Activated naive CD8-positive, alpha-beta T cell treated with anti-CD3 and anti-CD28 coated beads, Interleukin-2, amount 50 U/mL, for 24 hours (primary cell): ENCODE data around the gene LHX2.

Source experiments
- ATAC-seq: fragments of 150-1000 bp; cut with Tn5 transposase; one replicate; pipeline ENCODE4 v1.10.0; 2021
- DNase-seq: peaks from one replicate; pipeline ENCODE4 v3.0.0; 2021
- H3K27ac Mint-ChIP-seq: one replicate; pipeline ENCODE4 v1.8.0; 2021; ENCODE audit warnings: mild to moderate bottlenecking, mixed read lengths
- H3K27me3 Mint-ChIP-seq: one replicate; pipeline ENCODE4 v1.8.0; 2021; ENCODE audit warnings: mixed read lengths
- H3K36me3 Mint-ChIP-seq: one replicate; pipeline ENCODE4 v1.8.0; 2021; ENCODE audit warnings: low read depth, mixed read lengths
- H3K4me1 Mint-ChIP-seq: one replicate; pipeline ENCODE4 v1.8.0; 2021; ENCODE audit warnings: mixed read lengths
- H3K4me3 Mint-ChIP-seq: one replicate; pipeline ENCODE4 v1.8.0; 2021; ENCODE audit warnings: mild to moderate bottlenecking, moderate library complexity, mixed read lengths
- H3K9me3 Mint-ChIP-seq: one replicate; pipeline ENCODE4 v1.8.0; 2021; ENCODE audit warnings: mixed read lengths

The LHX2 gene

DNA sequence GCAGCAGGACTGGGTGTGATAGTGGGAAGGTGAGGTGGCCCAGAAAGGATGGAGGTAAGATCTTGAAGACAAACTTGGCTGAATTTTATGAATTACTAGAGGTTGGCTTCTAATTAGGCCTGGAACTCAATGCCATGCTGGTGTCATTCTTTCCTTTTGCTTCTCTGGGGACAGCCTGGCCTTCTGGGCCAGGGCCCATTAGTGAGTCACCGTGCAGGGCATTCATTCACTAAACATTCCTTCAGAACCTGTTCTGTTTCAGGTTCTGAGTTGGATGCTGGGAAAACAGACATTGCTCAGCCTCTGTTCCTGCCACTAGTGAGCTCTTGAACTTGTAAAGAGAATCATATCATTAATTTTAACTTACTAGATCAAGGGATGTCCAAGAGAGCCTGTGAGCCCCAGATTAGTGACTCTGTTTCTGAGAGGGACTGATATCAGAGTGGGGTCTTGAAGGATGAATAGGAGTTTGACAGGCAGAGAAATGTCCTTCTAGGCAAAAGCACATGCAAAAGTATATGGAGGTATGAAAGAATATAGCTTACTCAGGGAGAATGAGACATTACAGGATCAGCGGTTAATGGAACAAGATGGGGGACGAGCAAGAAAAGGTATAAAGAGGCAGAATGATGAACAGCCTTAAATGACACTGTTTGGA is 66.5 kb downstream of the LHX2 start:
- Mint-ChIP-seq H3K27me3 (peaks cover 20% of the 10 kb centered on the region), H3K27ac (no peak overlapping the region), H3K36me3 (no peaks in the 10 kb centered on the region), H3K9me3 (no peaks in the 10 kb centered on the region), H3K4me1 (no peaks in the 10 kb centered on the region), H3K4me3 (no peak overlapping the region)
- no peak for DNase-seq
- no peak for ATAC-seq

DNA sequence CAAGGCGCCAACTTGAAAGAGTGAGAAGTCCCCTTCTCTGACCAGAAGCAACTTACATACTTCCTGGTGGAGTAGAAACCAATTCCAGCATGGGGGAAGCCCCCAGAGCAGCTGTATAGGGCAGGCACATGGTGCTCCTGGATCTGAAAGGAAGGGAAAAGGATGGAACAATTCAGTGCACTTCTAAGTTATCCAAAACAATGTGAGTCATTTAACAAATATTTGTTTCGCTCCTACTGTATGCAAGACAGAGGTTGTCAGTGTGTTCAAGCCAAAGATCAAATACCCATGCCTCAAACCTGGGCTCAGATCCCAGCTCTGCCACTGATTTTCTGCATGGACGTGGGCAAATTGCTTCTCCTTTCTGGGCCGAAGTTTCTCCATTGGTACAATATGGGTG is 67.1 kb downstream of the LHX2 start:
- DNase-seq (no peak), ATAC-seq (no peak)
- no peak overlapping the region for H3K27ac Mint-ChIP-seq
- no peaks in the 10 kb centered on the region for H3K4me1 Mint-ChIP-seq
- H3K36me3 Mint-ChIP-seq = no peaks in the 10 kb centered on the region
- no peak overlapping the region for H3K4me3 Mint-ChIP-seq
- H3K27me3 Mint-ChIP-seq = peaks cover 23% of the 10 kb centered on the region
- H3K9me3 Mint-ChIP-seq = no peaks in the 10 kb centered on the region

DNA sequence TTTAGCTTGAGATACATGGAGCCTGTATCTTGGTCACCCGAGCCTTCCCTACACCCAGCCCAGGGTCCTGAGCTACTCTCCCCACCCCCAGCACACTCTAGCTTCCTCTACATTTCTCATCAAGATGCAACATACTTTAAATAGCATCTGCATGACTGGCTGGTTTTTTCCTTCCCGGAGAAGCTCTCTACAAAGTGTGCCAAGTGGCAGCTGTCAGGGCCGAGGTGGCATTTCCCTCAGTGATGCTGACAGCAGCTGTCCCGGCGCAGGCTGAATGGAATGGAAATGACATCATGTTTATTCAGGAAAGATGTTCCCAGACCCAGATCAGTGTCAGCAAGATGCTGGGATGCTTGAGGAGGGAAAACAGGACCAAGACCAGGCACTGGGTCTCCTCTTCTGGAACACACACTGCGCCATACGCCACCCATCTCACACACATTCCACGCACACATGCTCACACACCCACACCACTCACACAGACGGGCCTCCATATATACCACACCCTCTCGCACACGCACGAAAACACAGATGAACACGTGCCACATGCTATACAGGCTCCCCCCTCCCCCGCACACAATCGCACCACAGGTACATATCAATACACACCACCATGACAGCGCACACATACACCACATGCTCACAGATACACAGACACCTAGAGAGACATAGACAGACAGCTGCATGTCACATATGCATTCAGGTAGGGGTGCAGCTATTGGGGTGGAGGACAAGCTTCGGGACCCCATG is 67.8 kb downstream of the LHX2 start:
- no peaks in the 10 kb centered on the region for H3K9me3 Mint-ChIP-seq
- ATAC-seq = no peak

DNA sequence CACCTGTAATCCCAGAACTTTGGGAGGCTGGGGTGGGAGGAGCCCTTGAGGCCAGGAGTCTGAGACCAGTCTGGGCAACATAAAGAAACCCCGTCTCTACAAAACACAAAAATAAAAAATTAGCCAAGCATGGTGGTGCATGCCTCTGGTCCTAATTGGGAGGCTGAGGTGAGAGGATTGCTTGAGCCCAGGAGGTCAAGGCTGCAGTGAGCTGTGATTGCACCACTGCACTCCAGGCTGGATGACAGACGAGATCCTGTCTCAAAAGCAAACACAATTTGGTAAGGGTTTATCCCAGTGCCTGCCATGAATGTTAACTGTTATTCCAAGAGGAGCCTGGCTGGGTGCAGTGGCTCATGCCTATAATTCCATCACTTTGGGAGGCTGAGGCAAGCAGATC is 71.1 kb downstream of the LHX2 start:
- Mint-ChIP-seq H3K36me3 (no peaks in the 10 kb centered on the region), H3K27me3 (peaks cover 16% of the 10 kb centered on the region), H3K4me1 (no peaks in the 10 kb centered on the region), H3K27ac (no peak overlapping the region), H3K9me3 (peaks cover 20% of the 10 kb centered on the region), H3K4me3 (no peak overlapping the region)
- no peak for DNase-seq
- no peak for ATAC-seq

More for the DNA sequence above, 67.8 kb downstream of the LHX2 start:
- H3K4me1 Mint-ChIP-seq = no peaks in the 10 kb centered on the region
- no peak overlapping the region for H3K4me3 Mint-ChIP-seq
- H3K27me3 Mint-ChIP-seq = peaks cover 21% of the 10 kb centered on the region
- no peaks in the 10 kb centered on the region for H3K36me3 Mint-ChIP-seq
- no peak overlapping the region for H3K27ac Mint-ChIP-seq
- no peak for DNase-seq
